Mucosa of gallbladder (tissue), 1 donor: ENCODE measurements around the gene KLF3. TPM values are rescaled to one million over a fixed set of nuclear protein-coding genes. Genes with fewer than 3 reads are reported as not detected.

Source experiments
- DNase-seq: peaks from one replicate; pipeline ENCODE4 v3.0.0-alpha.2; 2020; ENCODE audit warnings: low spot score
- total RNA-seq: library from RNA; stranded (reverse); gene quantifications from one replicate; pipeline ENCODE4 v1.2.1, GENCODE V29; 2021
- donor health status: DM: no; HTN: no; CAD: no.

The KLF3 gene
- total RNA-seq, 1 donor from 2014 or later, result 81.0 TPM

DNA sequence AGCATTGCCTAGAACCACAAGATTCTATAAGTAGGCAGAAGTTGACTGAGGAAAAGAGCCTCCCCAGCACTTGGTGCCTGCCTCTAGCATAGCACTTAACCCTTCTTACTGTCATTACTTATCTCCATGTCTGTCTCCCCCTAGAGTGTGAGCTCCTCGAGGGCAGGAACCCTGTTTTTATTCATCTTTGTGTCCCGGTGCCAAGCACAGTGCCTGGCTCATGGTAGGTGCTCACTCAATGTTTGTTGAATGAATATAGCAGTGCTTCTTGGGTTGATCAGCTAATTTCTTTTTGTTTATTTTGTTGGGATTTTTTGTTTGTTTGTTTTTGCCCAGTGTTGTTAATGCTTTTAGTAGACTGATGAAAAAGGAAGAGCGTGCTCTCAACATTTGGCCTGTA lies 30.3 kb downstream of the KLF3 start:
- no peak for DNase-seq

DNA sequence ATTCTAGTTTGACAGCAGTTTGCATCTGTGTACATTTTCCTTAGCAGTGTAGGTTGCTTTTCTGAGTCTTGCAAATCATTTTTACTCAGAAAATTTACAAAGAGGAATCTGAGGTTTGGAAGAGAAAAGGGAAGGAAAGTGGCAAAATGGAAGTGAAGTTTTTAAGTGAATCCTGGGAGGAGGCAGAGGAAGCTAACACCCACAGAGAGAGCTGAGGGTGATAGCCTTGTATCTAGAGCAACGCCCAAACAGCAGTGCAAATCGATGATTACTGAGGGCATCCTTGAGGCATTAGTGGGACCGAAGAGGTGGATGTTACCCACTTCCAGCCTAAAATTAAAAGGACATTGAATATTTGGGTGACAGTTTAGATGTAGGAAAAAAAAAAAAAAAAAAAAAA lies 31.8 kb downstream of the KLF3 start:
- no peak for DNase-seq

DNA sequence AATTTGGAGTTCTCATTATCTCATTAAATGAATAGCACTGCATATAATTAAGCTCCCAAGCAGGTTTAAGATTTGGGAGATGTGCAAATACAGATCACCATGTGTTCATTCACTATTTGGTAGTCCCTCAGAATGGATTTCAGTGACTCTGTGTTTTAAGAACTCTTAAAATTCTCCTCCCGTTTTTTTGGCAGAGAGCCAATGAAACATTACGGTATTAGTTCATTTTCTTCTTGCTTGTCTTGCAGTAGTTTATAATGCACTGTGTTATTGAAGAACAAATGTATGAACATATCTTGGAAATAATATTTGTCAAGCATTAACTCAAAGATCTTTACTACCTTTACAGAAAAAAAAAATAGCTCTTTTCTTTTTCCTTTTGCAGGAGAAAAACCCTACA lies 32.7 kb downstream of the KLF3 start:
- DNase-seq, result no peak

DNA sequence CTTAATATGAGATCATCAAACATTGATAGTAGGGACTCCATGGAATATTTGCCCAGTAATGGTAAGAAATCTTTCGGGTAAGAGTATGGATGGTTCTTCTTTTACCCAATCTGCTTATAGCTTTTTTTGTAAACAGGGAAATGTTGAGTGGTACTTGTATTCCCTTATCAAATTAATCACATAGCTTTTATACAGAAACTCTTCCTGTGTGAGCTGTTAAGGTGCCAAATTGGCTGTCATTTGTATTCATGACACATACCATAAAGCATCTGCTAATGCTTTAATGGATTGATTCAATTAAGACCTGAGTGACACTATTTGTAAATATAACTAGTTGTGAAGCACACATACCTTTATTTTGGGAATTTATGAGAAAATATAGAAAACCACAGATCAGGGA lies 34.2 kb downstream of the KLF3 start:
- no peak for DNase-seq

DNA sequence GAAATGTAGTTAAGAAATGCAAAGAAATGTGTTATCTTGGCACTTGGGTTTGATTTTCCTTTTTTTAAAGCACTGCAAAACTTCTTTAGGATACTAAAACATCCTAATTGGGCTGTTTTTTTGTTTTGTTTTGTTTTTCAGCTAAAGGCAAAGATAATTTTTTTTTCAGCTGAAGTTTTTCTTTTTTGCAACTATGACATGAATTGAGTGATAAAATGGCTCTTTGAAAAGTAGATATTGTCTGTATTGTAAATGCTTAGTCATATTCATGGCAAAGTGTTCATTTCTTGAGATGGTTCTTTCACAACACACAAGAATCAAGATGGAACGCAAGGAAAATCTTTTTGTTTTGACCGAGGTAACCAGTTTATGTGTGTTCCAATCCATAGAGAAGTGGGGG lies 35.1 kb downstream of the KLF3 start:
- DNase-seq, result no peak

DNA sequence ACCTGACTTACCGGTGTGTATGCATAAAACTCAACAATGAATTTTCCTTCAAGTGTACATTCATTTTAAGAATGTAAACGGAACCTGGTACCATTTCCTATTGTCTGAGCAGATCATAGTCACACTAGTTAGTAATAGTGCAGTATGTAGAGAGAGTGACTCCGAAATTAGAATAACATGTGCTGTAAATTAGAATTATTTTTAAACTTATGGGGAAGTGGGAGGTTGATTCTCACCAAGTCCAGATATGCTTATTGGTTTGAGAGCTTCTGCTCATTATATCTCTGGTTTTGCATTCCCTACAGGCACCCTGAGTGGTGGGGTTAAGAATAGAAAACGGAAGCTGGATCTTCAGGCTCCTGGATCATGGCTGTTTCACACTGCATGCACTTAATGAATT lies 39.6 kb downstream of the KLF3 start:
- no peak for DNase-seq

DNA sequence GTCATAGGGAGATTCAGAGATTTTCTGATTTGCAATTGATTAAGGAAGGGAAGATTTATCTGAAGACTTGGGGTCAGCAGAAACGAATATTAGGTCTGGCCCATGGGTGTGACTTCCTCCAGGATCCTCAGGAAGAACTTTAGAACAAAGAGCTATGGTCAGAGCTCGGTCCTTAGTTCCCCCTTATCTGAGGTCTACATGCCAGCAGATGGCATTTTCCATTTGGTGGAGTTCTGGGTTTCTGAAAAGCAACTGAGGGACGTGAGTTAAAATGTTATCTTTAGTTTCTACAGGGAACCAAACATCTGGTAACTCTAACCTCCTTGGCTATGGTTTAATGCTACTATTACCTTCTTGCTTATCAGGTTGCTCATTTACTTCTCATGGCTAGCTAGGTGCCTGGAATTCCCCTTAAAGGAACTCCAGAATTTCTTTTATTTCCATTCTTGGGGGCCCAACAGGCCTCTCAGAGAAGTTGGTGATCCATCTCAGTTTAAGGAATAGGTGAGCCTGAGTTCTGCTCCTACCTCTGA lies 40.7 kb downstream of the KLF3 start:
- no peak for DNase-seq

DNA sequence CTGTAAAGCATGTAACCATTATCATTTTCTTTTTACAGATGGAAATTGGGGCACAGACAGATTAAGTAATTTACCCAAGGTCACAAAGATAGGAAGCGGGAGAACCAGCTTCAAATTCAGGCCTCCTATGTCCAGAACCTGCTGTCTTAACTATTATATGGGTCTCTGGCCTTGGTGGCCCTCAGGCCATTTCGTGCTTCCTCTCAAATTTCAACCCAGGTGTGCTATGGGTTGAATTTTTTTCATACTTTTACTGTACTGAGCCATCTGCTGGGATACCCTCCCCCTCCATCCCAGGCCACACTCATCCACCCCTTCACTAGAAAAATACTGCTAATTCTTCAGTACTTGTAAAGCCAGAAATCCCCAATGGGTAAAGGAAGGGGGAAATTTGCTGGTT lies 42.3 kb downstream of the KLF3 start:
- no peak for DNase-seq

DNA sequence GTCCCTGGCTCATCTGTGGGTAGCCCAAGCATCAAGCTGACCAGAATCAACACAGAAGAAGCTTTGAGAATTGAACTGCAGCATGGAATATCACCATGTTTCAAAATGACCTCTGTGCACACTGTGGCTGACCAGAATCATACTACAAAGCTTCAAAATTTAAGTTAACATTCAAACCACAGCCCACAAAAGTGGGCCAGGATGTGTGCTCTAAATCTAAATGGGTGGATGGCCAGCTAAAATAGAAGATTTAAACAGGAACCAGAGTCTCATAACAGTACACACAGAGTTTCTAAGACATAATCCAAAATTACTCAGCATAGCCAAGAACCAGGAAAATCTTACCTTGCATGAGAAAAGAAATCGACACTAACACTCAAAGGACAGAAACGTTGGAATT lies 46.1 kb downstream of the KLF3 start:
- no peak for DNase-seq

DNA sequence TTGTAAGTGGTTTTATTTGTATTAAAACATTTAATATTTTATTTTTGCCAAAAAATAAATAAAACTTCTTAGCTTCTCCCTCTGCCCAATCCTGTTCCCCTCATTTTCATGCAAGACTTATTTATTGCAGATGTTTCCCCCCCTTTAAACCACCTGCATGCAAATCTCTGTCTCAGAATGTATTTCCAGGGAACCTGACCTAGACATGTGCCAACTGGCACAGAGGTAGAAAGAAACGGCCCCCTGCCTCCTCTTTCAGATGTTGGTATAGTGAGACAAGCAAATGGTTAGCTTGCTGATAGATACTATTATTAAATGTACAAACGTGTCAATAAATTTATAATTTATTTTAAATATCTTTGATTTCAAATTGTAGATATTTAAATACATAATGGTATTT lies 47.1 kb downstream of the KLF3 start:
- no peak for DNase-seq

DNA sequence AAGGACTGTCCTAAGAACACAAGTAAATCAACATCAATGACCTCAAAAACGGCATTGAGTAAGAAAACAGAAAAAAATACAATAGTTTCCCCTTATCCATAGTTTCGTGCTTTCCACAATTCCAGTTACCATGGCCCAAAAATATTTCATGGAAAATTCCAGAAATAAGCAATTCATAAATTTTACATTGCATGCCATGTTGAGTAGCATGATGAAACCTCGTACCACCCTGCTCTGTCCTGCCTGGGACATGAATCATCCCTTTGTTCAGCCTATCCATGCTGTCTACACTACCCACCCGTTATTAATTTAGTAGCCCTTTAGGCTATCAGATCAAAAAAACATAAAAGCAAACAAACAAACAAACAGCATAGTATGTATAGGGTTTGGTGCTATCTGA lies 51.1 kb downstream of the KLF3 start:
- DNase-seq, result no peak

DNA sequence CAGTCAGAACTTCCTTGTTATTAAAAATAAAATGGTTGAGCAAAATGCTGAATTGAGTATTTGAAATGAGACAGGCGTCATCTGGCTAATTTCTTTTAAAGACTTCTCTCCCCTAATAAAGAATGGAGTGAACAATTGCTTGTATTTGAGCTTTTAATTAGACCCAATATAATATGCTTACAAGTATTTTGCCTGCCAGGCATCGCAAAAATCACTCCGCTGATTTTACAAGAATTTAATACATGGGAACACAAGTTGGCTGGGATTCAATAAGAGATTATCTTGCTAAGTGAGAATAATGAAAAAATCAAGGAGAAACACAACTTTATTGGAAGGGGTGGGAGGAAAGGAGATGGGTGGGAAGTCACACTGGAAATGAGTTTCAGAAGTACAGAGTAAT lies 52.3 kb downstream of the KLF3 start:
- no peak for DNase-seq

DNA sequence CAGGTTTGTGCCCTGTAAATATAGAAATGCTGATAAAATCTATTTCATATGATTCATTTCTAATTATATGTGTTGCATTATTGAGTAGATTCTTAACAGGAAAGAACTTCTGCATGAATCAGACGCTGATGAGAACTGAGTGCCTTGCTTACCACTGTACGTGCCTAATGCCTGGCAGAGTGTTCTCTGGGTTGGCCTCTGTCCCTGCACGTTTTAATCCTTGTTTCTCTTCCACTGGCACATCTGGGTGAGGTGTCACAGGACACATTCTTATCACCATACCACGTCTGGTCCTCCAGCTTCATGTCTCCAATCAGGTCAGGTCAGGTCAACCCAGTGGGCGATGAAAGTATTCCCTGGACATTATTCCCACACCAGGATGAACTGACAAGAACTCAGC lies 53.6 kb downstream of the KLF3 start:
- DNase-seq, result no peak

DNA sequence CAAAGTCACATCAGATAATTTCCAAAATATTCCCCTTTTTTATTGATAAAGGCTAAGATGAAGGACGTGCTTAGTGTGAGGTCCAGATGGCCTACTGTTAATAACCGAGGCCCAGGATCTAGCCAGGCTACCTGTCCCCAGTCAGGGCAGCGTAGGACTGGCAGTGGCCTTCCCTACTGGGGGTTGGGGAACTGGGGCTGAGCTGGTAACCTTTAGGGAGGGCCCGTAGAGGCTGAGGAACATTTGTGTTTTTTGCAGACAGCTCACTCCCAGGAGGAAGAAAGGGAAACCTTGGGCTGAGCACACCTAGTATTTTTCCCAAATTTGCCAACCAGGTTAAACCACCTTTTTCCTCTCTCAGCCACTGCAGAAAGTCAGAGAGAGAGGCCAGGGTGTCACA lies 59.1 kb downstream of the KLF3 start:
- DNase-seq, result no peak

DNA sequence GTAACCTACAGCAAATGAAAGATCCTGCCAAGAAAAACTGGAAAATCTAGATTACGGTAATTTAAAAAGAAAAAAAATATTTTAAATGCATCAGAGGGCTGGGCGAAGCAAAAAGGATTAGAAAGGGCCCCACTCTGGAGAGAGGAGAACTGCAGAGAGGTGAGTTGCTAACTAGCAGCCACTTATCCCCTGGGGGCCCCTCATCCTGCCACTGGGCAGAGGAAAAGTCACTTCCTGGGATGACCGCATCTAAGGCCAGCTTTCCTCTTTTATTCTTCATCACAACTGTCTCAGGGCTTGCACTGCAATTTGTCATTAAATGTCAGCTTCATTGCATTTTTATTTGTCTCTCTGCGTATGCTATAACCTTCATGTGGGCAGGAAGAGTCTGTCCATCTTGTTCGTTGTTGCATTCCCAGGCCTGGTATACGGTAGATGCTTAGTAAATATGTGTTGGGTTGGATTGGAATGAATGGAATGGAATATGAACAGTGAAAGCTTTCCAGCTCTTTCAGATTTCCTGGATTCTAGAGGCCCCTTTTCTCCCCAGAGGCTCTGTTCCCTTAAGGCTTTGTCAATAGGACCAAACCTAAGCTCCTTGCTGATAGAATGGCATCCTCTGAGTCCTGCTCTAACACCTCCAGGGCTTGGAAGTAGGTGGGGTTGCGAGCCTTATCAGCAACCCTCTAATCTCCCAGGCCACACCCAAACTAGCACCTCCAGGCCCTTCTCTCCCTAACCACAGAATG lies 59.9 kb downstream of the KLF3 start:
- no peak for DNase-seq

DNA sequence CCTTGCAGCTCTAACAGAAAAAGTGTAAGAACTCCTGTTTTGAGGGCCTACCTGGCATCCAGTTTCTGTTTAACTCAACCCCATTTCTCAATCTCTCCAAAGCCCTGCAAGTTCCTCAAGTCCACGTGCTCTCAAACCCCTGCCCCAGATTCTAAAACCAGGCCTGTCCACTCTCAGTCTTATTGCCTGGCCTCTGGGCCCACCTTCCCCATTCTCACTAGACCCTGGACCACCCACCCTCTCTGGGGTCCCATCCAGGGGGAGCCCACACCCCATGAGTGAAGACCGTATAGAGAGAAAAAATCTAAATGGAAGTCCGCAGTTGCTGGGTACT lies 60.4 kb downstream of the KLF3 start:
- DNase-seq, result no peak

DNA sequence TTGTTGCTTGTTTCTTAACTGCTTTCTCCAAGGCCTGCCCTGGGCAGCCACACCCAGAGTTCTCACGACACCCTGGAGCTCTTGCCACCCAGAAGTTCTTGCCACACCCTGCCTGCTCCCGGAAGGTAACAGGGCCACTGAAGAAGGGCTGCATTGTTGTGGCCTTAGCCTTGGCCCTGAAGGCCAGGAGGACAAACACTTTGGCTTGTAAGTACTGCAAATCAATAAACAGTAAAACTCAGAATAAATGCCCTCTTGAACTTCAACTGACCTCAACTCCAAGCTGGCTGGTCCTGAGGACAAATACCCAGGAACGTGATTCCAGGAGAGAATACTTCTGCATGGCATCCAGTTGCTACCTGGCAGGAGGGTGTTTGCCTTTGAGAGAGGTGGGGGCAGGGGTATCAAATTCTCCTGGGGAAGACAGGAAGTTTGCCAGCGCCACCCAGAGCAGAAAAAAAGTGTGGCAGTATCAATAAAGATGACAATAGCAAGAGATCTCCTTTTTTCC lies 64.7 kb downstream of the KLF3 start:
- DNase-seq, result peak; percentile 58

DNA sequence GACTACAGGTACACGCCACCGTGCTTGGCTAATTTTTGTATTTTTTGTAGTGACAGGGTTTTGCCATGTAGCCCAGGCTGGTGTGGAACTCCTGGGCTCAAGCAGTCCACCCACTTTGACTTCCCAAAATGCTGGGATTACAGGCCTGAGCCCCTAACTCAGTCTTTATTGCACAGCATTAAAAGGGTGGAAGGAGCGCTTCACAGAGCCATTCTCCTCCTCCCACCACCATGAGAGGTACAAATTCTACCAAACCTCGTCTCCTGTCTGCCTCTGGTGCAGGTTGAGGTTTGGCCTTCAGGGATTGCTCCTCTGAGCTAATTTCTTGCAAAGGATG lies 66.5 kb downstream of the KLF3 start:
- no peak for DNase-seq

DNA sequence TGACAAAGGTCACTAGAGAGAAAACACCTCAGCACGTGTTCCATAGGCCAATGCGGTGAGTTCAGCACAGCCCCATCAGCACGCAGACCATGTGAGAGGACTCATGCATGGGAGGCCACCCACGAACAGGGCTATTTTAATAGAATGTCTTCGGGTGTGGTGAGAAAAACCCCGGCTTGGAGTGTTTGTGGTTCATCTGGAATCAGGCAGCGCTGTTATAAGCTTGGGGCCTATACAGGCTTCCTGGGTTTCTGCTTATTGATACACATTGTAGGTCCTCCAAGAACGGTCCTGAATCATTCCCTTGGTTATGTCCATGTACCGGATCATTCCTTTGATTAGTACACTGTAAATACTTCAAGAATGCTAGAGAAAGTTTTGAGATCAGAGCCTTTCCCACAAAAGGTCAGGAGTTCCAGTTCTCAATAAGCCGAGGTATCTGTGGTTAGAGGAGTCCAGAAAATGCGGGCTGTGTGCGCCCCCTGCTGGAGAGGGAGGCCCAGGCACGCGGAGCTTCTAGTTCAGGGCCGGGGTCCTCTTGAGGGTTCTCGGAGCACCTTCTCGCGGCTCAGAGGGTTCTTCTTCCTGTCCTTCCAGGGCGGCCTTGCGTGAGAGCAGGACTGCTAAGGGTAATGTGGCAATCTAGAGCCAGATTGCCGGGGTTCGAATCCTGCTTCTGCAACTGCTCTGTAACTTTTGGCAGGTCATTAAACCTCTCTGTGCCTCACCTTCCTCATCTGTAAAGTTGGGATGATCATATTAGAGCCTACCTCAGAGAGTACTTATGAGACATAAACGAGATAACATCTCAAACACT lies 67.0 kb downstream of the KLF3 start:
- peak; percentile 88 for DNase-seq

DNA sequence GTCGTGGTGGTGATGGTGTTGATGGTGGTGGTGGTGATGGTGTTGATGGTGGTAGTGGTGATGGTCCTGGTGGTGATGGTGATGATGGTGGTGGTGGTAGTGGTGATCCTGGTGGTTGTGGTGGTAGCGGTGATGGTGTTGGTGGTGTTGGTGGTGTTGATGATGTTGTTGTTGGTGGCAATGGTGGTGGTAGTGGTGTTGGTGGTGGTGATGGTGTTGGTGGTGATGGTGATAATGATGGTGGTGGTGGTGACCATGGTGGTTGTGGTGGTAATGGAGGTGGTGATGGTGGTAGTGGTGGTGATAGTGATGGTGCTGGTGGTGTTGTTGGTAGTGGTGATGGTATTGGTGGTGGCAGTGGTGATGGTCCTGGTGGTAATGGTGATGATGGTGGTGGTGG lies 69.7 kb downstream of the KLF3 start:
- no peak for DNase-seq

DNA sequence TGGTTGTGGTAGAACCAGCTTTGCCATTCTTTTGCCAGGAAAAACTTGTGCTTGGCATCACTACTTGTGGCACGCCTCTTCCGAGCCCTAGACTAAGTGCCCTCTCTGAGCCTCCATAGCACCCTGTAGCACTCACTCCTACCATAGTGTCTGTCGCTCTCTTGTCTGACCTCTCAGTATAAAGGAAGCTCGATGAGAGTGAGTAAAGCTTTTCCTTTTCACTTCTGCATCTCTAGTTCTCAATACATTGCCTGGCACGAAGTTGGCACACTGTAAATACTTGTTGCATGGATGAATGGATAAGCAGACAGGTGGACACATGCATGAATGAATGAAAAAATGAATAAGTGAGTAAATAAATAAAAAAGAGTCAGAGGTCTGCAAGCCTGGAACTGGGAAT lies 70.4 kb downstream of the KLF3 start:
- no peak for DNase-seq

DNA sequence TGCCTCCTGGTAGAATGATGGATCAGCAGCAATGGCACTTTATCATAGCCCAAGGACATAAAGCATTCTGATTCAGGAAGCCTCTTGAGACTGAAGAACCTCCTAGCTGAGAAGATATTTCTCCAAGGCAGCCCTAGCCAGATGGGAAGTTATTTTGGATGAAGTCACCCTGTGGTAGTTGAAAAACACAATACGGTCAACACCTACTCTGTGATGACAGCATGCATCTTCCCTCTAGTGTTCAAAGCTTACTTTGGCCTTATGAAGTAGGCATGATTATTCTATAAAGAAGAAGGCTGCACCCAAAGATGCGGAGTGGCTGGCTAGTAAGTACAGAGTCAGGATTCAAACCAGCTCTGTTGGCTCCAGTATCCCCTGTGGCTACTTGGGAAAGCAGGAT lies 70.9 kb downstream of the KLF3 start:
- DNase-seq, result no peak

DNA sequence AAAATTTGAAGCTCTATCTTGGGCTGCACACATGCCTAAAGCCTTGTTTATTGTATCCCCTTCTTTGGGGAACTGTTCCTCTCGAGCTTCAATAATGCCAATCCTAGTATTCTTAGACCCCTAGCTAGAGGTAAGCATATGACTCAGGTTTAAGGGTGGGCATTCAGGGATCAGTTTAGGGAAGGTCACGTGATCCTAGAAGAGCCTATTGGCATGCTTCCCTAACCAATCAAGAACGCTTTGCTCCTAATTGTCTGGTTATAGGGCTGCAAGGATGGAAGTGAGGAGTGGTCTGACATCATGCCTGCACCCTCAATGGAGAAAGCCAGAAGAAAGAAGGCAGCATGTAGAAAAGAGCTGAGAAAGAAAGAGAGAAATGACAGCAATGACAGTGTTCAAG lies 71.9 kb downstream of the KLF3 start:
- DNase-seq, result no peak
